ENCODE results near the gene GADD45B.

Gene GADD45B

DNA sequence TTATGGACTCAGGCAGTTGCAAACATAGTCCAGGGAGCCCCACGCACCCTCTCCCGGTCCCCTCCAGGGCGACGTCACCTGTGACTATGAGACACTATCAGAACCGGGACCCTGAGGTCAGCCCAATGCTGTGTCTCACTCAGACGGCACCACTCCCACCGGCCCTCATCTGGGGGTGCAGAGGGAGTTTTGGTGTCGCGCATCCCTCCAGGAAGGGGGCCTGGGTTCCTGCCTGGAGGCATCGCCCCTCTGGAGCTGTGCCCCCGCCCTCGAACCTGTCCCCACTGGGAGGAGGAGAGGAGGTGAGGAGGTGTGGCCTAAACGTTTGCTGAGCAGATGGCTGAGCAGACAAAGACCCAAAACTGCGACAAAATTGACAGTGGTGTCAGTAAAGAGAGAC is 51.2 kb downstream of the GADD45B start:
- Histone ChIP-seq H3K4me3 (ENCODE audit: low read length) (no peak overlapping the region), H3K27me3 (ENCODE audit: low read depth, low read length) (no peaks in the 10 kb centered on the region), H3K9ac (ENCODE audit: low read length) (no peak overlapping the region), H2AFZ (ENCODE audit: low read depth, low read length) (no peak overlapping the region), H3K4me2 (ENCODE audit: low read length) (no peak overlapping the region), H3K4me1 (ENCODE audit: low read length) (peaks cover 5% of the 10 kb centered on the region), H3K27ac (ENCODE audit: low read length) (no peak overlapping the region), H3K79me2 (ENCODE audit: low read length) (no peaks in the 10 kb centered on the region), H4K20me1 (ENCODE audit: insufficient read depth, low read length) (no peaks in the 10 kb centered on the region), H3K9me3 (ENCODE audit: insufficient read depth, low read length) (no peaks in the 10 kb centered on the region), H3K36me3 (replicated peaks; ENCODE audit: low read depth, low read length) (no peaks in the 10 kb centered on the region)
- TF ChIP-seq EZH2phosphoT487 (IDR thresholded peaks at IDR 0.05; ENCODE audit: low read depth) = no peak
- TF ChIP-seq, protein P1, sequence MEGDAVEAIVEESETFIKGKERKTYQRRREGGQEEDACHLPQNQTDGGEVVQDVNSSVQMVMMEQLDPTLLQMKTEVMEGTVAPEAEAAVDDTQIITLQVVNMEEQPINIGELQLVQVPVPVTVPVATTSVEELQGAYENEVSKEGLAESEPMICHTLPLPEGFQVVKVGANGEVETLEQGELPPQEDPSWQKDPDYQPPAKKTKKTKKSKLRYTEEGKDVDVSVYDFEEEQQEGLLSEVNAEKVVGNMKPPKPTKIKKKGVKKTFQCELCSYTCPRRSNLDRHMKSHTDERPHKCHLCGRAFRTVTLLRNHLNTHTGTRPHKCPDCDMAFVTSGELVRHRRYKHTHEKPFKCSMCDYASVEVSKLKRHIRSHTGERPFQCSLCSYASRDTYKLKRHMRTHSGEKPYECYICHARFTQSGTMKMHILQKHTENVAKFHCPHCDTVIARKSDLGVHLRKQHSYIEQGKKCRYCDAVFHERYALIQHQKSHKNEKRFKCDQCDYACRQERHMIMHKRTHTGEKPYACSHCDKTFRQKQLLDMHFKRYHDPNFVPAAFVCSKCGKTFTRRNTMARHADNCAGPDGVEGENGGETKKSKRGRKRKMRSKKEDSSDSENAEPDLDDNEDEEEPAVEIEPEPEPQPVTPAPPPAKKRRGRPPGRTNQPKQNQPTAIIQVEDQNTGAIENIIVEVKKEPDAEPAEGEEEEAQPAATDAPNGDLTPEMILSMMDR (IDR thresholded peaks at IDR 0.05; ENCODE audit: low read depth, low read length) = no peak

DNA sequence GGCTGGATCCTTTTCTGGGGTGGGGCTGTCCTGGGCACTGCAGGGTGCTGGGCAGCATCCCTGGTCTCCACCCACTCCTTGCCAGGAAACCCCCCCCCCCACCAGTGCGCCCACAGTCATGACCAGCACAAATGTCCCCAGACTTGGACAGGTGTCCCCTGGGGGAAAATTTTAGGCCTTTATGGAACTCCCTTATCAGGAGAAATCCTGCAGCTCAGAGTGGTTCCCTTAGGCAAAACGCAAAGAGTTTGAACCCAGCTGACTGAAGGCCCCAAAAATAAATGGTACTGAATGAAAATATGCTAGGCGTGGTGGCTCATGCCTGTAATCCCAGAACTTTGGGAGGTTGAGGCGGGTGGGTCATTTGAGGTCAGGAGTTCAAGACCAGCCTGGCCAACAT is 51.8 kb downstream of the GADD45B start:
- Histone ChIP-seq H3K36me3 (replicated peaks; ENCODE audit: low read depth, low read length) (no peaks in the 10 kb centered on the region), H4K20me1 (ENCODE audit: insufficient read depth, low read length) (no peaks in the 10 kb centered on the region), H2AFZ (ENCODE audit: low read depth, low read length) (no peak overlapping the region), H3K9ac (ENCODE audit: low read length) (no peak overlapping the region), H3K27me3 (ENCODE audit: low read depth, low read length) (0 out of 2 replicates have a peak, but pooled peaks cover 3% of the 10 kb centered on the region), H3K9me3 (ENCODE audit: insufficient read depth, low read length) (no peaks in the 10 kb centered on the region), H3K4me3 (ENCODE audit: low read length) (no peak overlapping the region), H3K79me2 (ENCODE audit: low read length) (no peaks in the 10 kb centered on the region), H3K4me2 (ENCODE audit: low read length) (no peak overlapping the region), H3K27ac (ENCODE audit: low read length) (no peak overlapping the region), H3K4me1 (ENCODE audit: low read length) (peaks cover 3% of the 10 kb centered on the region)
- no peak for TF ChIP-seq EZH2phosphoT487 (IDR thresholded peaks at IDR 0.05; ENCODE audit: low read depth)
- TF ChIP-seq, protein P1 (IDR thresholded peaks at IDR 0.05; ENCODE audit: low read depth, low read length) = no peak
